ENCODE results near the gene KLHDC8A. TPM values are rescaled to one million over a fixed set of nuclear protein-coding genes. Genes with fewer than 3 reads are reported as not detected.

KLHDC8A gene
- total and polyA plus RNA-seq, 9 of the 15 experiments (the other 6 are each of a cell fraction or from before 2014, with no cell fraction given), result 0.01 to 0.54 (median 0.04) TPM; not detected in 6

GRCh38 chr1:205358579-205358978, 1.9 kb upstream of the KLHDC8A start:
- Histone ChIP-seq H3K4me3 (no peak overlapping the region), H3K4me1 (replicated peaks in 1 of 2; ENCODE audit: control insufficient read depth in 2 of 2, insufficient read depth in 2 of 2, low read length in 2 of 2) (peaks cover 0 to 3% of the 10 kb centered on the region in 2 experiments; a peak in 1 of 5 replicates), H3K9ac (ENCODE audit: insufficient read depth in 1 of 2, low read depth in 2 of 2, low read length in 2 of 2) (no peak overlapping the region), H3K27ac (ENCODE audit: extremely low read depth, low read depth, low read length) (no peak overlapping the region), H3K79me2 (ENCODE audit: control insufficient read depth, insufficient read depth, low read length) (no peaks in the 10 kb centered on the region), H3K4me2 (ENCODE audit: insufficient read depth, low read length) (no peak overlapping the region), H2AFZ (ENCODE audit: low read depth, low read length) (no peak overlapping the region), H3K9me1 (ENCODE audit: control insufficient read depth, insufficient read depth, low read length) (no peaks in the 10 kb centered on the region), H4K20me1 (replicated peaks; ENCODE audit: control insufficient read depth, insufficient read depth, low read length) (peaks cover 8% of the 10 kb centered on the region; the same call in 1 of the 2 replicates), H3K9me3 (replicated peaks; ENCODE audit: control insufficient read depth, insufficient read depth, low read depth, low read length) (no peaks in the 10 kb centered on the region), H3K36me3 (ENCODE audit: control insufficient read depth, insufficient read depth, low read length) (no peaks in the 10 kb centered on the region), H3K27me3 (ENCODE audit: control insufficient read depth in 2 of 2, insufficient read depth in 2 of 2, low read length in 2 of 2) (peaks cover 41 to 59% of the 10 kb centered on the region in 2 experiments)
- ChIA-PET POLR2A (interaction anchor here (0.6 kb wide), 1 partner anchor 711 kb away, joined by 4 read pairs; no protein-coding TSS in a partner anchor), CTCF (ENCODE audit: low intra/inter-chr PET ratio) (no interaction called here)
- no peak for DNase-seq (ENCODE audit: extremely low read depth in 1 of 4, low spot score in 3 of 4)
- no peak for TF ChIP-seq ZNF644 (tag; IDR thresholded peaks at IDR 0.05; ENCODE audit: low read depth)
- TF ChIP-seq, protein P1, sequence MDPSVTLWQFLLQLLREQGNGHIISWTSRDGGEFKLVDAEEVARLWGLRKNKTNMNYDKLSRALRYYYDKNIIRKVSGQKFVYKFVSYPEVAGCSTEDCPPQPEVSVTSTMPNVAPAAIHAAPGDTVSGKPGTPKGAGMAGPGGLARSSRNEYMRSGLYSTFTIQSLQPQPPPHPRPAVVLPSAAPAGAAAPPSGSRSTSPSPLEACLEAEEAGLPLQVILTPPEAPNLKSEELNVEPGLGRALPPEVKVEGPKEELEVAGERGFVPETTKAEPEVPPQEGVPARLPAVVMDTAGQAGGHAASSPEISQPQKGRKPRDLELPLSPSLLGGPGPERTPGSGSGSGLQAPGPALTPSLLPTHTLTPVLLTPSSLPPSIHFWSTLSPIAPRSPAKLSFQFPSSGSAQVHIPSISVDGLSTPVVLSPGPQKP (CRISPR knock-in tag; IDR thresholded peaks at IDR 0.05), result no peak
- TF ChIP-seq CAMTA2 (CRISPR knock-in tag; conservative IDR thresholded peaks at IDR 0.05), result no peak
- no peak for TF ChIP-seq CCAR2 (IDR thresholded peaks at IDR 0.05; ENCODE audit: low read depth, low read length)
- TF ChIP-seq NONO (IDR thresholded peaks at IDR 0.05; ENCODE audit: low read depth in 2 of 2, low read length in 1 of 2), result no peak
- BruUV-seq (replicated peaks), result no TSS peak
- no peak for FAIRE-seq
- in situ Hi-C loops (cut with MboI), result loop anchor here (10.0 kb wide), 1 partner anchor 126 kb away; no protein-coding TSS in a partner anchor
- intact Hi-C loops (cut with micrococcal nuclease), result loop anchor here (10.0 kb wide), 1 partner anchor 76 kb away; no protein-coding TSS in a partner anchor
- no peak for ATAC-seq
